Pancreas (tissue), 10 donors: ENCODE results near the gene SCGN. TPM values are rescaled to one million over a fixed set of nuclear protein-coding genes. Genes with fewer than 3 reads are reported as not detected.

ENCODE experiments used
- ATAC-seq, 4 donors: fragments of 200-7000 bp; cut with Tn5 transposase; one replicate each; pipeline versions ENCODE4 v1.8.0 to v1.9.1; 2020; ENCODE audit warnings: mild to moderate bottlenecking in 4 of 4, moderate library complexity in 4 of 4
- DNase-seq, 6 donors: peaks; one replicate each; pipeline ENCODE4 v3.0.0-alpha.2; 2020
- FAIRE-seq: peaks from 2 replicates; lab custom pipeline; 2012; peaks lifted over from hg19 to GRCh38; lab: Jason Lieb, UNC
- H3K27ac ChIP-seq, 4 donors: fragments of 200-600 bp; sonication (generic); 1 replicate in 3 of 4; 2 replicates in 1 of 4; pipeline versions ENCODE4 v1.5.0 to v1.8.0; 2020
- H3K27me3 ChIP-seq, 4 donors: fragments of 200-600 bp; one replicate each; pipeline ENCODE4 v1.8.0; 2021
- H3K36me3 ChIP-seq, 3 donors: fragments of 200-600 bp; sonication (generic) in 1 of 3; one replicate each; pipeline versions ENCODE4 v1.5.0 to v1.8.0; 2020 to 2021
- H3K4me1 ChIP-seq, 3 donors: fragments of 200-600 bp; one replicate each; pipeline ENCODE4 v1.8.0; 2021
- H3K4me3 ChIP-seq, 4 donors: fragments of 200-600 bp; sonication (generic) in 2 of 4; one replicate each; pipeline versions ENCODE4 v1.5.0 to v1.8.0; 2020 to 2021
- H3K9me3 ChIP-seq, 4 donors: fragments of 200-600 bp; one replicate each; pipeline ENCODE4 v1.8.0; 2021
- CTCF ChIP-seq, 4 donors: fragments of 200-600 bp; sonication (generic) in 3 of 4; IDR thresholded peaks; one replicate each; pipeline versions ENCODE4 v1.5.0 to v1.8.0; 2021; ENCODE audit warnings: antibody characterized with exemption in 4 of 4
- WGBS, 2 donors: extraction: QIAGEN DNeasy Blood & Tissue Kit; methylation state at CpG; one replicate each; pipeline ENCODE4 v1.1.7; 2013; 5-methylcytosine and 5-hydroxymethylcytosine counted together
- intact Hi-C, 3 donors: fragments of 100-400 bp; cut with DNase I; formaldehyde crosslinking; loops; one replicate each; pipeline versions ENCODE4 v1.11.1 to v1.14.2; 2022
- polyA plus RNA-seq, 2 donors: library from polyadenylated mRNA; stranded (reverse); fragments of 200-250 nt; gene quantifications; one replicate each; pipeline ENCODE4 v1.2.3, GENCODE V29; 2013
- total RNA-seq, 6 donors: library from RNA; stranded (reverse); fragmentation: NEBNext Ultra II Directional in 4 of 6; extraction: Animal tissue kit (Norgen Biotek cat#: 25700) in 4 of 6; gene quantifications; one replicate each; pipeline versions ENCODE4 v1.2.1 to v1.2.4, GENCODE V29; 2021 to 2023
- donor health status: healthy with polysubstance abuse.
- donor health status: DM: no; HTN: no; CAD: no; lungs with moderate emphysema.
- donor health status: DM: no; HTN: no; CAD: no.
- donor health status: control.
- donor health status: control.
- donor health status: Bipolar disorder and iron deficiency.
- donor health status: DM: yes; HTN: yes; CAD: no.
- donor health status: DM: no; HTN: no; CAD: no.
- donor health status: DM: no; HTN: no; CAD: no.
- donor health status: DM: yes; HTN: yes; CAD: no.

Gene SCGN
- total and polyA plus RNA-seq, 8 donors, result 13.4 to 224 (median 30.3) TPM

GRCh38 chr6:25617997-25618396 is 34.0 kb upstream of the SCGN start:
- Histone ChIP-seq H3K27ac (no peak overlapping the region), H3K27me3 (no peaks in the 10 kb centered on the region), H3K4me1 (peaks cover 2 to 5% (median 4%) of the 10 kb centered on the region in 3 donors), H3K4me3 (no peak overlapping the region), H3K36me3 (no peaks in the 10 kb centered on the region), H3K9me3 (no peaks in the 10 kb centered on the region)
- ATAC-seq, result no peak
- DNase-seq, result no peak
- 93 to 94% methylated on average over 2 of the region's 2 CpGs for WGBS, 2 donors
- no peak for FAIRE-seq
- TF ChIP-seq CTCF (IDR thresholded peaks at IDR 0.05), result no peak
- intact Hi-C loops, result no loop called here

GRCh38 chr6:25619217-25619616 is 32.8 kb upstream of the SCGN start:
- TF ChIP-seq CTCF (IDR thresholded peaks at IDR 0.05), result no peak
- DNase-seq (no peak), ATAC-seq (no peak), FAIRE-seq (no peak)
- H3K4me1 ChIP-seq, result peaks cover 5 to 11% (median 6%) of the 10 kb centered on the region in 3 donors
- 87 to 90% methylated on average over 4 of the region's 4 CpGs for WGBS, 2 donors
- no peak overlapping the region for H3K4me3 ChIP-seq
- no peaks in the 10 kb centered on the region for H3K9me3 ChIP-seq
- H3K27ac ChIP-seq, result no peak overlapping the region
- H3K36me3 ChIP-seq, result no peaks in the 10 kb centered on the region
- H3K27me3 ChIP-seq, result no peaks in the 10 kb centered on the region
- intact Hi-C loops, result no loop called here

GRCh38 chr6:25620391-25620790 is 31.6 kb upstream of the SCGN start:
- intact Hi-C loops, result no loop called here
- WGBS, 2 donors, result 24 to 29% methylated on average over 2 of the region's 2 CpGs
- ATAC-seq (no peak), DNase-seq (no peak), FAIRE-seq (no peak)
- H3K9me3 ChIP-seq, result no peaks in the 10 kb centered on the region
- H3K4me3 ChIP-seq, result no peak overlapping the region
- TF ChIP-seq CTCF (IDR thresholded peaks at IDR 0.05), result no peak
- H3K27ac ChIP-seq, result no peak overlapping the region
- peaks cover 5 to 11% (median 6%) of the 10 kb centered on the region in 3 donors for H3K4me1 ChIP-seq
- H3K27me3 ChIP-seq, result no peaks in the 10 kb centered on the region
- no peaks in the 10 kb centered on the region for H3K36me3 ChIP-seq

- 3 to 9% methylated on average over 1 of the region's 1 CpG for WGBS, 2 donors
Measured at GRCh38 chr6:25623065-25623464, 28.9 kb upstream of the SCGN start.

More at GRCh38 chr6:25623065-25623464, 28.9 kb upstream of the SCGN start:
- no peak overlapping the region for H3K27ac ChIP-seq
- no peak for TF ChIP-seq CTCF (IDR thresholded peaks at IDR 0.05)
- H3K4me1 ChIP-seq, result peaks cover 5 to 11% (median 6%) of the 10 kb centered on the region in 3 donors
- no peak overlapping the region for H3K4me3 ChIP-seq
- H3K27me3 ChIP-seq, result no peaks in the 10 kb centered on the region
- intact Hi-C loops, result no loop called here
- ATAC-seq (peak; percentile 70 to 89 (median 74)), FAIRE-seq (no peak), DNase-seq (peak in 1 of 6 donors; percentile 56)
- H3K36me3 ChIP-seq, result no peaks in the 10 kb centered on the region
- no peaks in the 10 kb centered on the region for H3K9me3 ChIP-seq
